Mammary epithelial cell (primary cell): ENCODE results near the gene MACO1.
"Not testable (repeated sequence)": the region's sequence is repeated elsewhere in the genome, so short reads cannot be mapped to it uniquely, and the experiment has no call there.

Experiments
- EZH2 ChIP-seq: IDR thresholded peaks from 2 replicates; pipeline ENCODE4 v1.6.1; 2012; ENCODE audit warnings: low read length, inconsistent platforms, borderline replicate concordance
- TF ChIP-seq, protein P1 (sequence below), 2 donors: IDR thresholded peaks in 1 of 2; conservative IDR thresholded peaks in 1 of 2; 2 replicates each; pipeline ENCODE4 v1.5.1; 2011 to 2012; ENCODE audit warnings: inconsistent platforms in 2 of 2, low read length in 2 of 2, mild to moderate bottlenecking in 2 of 2, control low read depth in 1 of 2, low read depth in 1 of 2; ENCODE audit not compliant: insufficient read depth in 1 of 2; ENCODE audit errors: extremely low read depth in 1 of 2

DNA sequence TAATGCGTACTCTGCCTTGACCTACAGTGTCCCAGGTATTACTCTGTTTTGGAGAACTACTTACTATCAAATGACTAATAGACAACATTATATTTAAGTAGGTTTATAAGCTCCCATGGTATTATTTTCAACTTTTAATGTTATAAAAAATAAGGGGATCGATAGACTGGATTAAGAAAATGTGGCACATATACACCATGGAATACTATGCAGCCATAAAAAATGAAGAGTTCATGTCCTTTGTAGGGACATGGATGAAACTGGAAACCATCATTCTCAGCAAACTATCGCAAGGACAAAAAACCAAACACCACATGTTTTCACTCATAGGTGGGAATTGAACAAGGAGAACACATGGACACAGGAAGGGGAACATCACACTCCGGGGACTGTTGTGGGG, 30.1 kb downstream of the MACO1 start:
- TF ChIP-seq, protein P1, sequence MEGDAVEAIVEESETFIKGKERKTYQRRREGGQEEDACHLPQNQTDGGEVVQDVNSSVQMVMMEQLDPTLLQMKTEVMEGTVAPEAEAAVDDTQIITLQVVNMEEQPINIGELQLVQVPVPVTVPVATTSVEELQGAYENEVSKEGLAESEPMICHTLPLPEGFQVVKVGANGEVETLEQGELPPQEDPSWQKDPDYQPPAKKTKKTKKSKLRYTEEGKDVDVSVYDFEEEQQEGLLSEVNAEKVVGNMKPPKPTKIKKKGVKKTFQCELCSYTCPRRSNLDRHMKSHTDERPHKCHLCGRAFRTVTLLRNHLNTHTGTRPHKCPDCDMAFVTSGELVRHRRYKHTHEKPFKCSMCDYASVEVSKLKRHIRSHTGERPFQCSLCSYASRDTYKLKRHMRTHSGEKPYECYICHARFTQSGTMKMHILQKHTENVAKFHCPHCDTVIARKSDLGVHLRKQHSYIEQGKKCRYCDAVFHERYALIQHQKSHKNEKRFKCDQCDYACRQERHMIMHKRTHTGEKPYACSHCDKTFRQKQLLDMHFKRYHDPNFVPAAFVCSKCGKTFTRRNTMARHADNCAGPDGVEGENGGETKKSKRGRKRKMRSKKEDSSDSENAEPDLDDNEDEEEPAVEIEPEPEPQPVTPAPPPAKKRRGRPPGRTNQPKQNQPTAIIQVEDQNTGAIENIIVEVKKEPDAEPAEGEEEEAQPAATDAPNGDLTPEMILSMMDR (conservative IDR thresholded peaks at IDR 0.05 in 1 of 2, IDR thresholded peaks at IDR 0.05 in 1 of 2; ENCODE audit: extremely low read depth in 1 of 2, insufficient read depth in 1 of 2, low read depth in 1 of 2, low read length in 2 of 2): not testable (repeated sequence)
- TF ChIP-seq EZH2: not testable (repeated sequence)
